Uterus (tissue), 2 donors: ENCODE measurements around the gene CTR9.

Experiments used
- CTCF ChIP-seq, 4 experiments: fragments of 200-600 bp in 2 of 4; fragments of 450-650 bp in 2 of 4; sonication (generic) in 2 of 4; IDR thresholded peaks; one replicate each; pipeline ENCODE4 v1.5.1; 2016 to 2019; ENCODE audit warnings: antibody characterized with exemption in 4 of 4, mild to moderate bottlenecking in 2 of 4, moderate library complexity in 1 of 4
- POLR2A ChIP-seq, 2 donors: fragments of 450-650 bp; IDR thresholded peaks; one replicate each; pipeline ENCODE4 v1.6.1; 2016; ENCODE audit warnings: antibody characterized with exemption in 2 of 2, mild to moderate bottlenecking in 1 of 2, moderate library complexity in 1 of 2

- TF ChIP-seq POLR2A (IDR thresholded peaks at IDR 0.05) (no peak), CTCF (IDR thresholded peaks at IDR 0.05) (no peak)
Measured at GRCh38 chr11:10828402-10828801, 77.4 kb downstream of the CTR9 start.
